Smooth muscle cell (in vitro differentiated cells): ENCODE measurements around the gene MCM9. TPM values are rescaled to one million over a fixed set of nuclear protein-coding genes. Genes with fewer than 3 reads are reported as not detected.

Experiments used
- DNase-seq: peaks from one replicate; lab custom pipeline; 2025; ENCODE audit not compliant: unreplicated experiment; lab: John Stamatoyannopoulos, UW
- H2AFZ ChIP-seq: fragments of 200-600 bp; sonication (generic); 2 replicates; pipeline ENCODE4 v1.6.0; 2016; ENCODE audit warnings: antibody characterized with exemption, low read depth, mild to moderate bottlenecking
- H3F3A ChIP-seq: fragments of 200-600 bp; sonication (generic); 2 replicates; pipeline ENCODE4 v1.6.0; 2017; ENCODE audit warnings: antibody characterized with exemption, low read depth
- H3K27ac ChIP-seq: fragments of 200-600 bp; sonication (generic); 2 replicates; pipeline ENCODE4 v1.5.1; 2016; ENCODE audit warnings: low read depth, mild to moderate bottlenecking
- H3K27me3 ChIP-seq: fragments of 200-600 bp; sonication (generic); 2 replicates; pipeline ENCODE4 v1.6.1; 2016; ENCODE audit warnings: low read depth, mild to moderate bottlenecking
- H3K36me3 ChIP-seq: fragments of 200-600 bp; sonication (generic); 2 replicates; pipeline ENCODE4 v1.5.1; 2016; ENCODE audit warnings: low read depth
- H3K4me1 ChIP-seq: fragments of 200-600 bp; sonication (generic); 2 replicates; pipeline ENCODE4 v1.5.1; 2016; ENCODE audit warnings: low read depth
- H3K4me2 ChIP-seq: fragments of 200-600 bp; sonication (generic); 2 replicates; pipeline ENCODE4 v1.6.0; 2016; ENCODE audit warnings: mild to moderate bottlenecking
- H3K4me3 ChIP-seq: fragments of 200-600 bp; sonication (generic); 2 replicates; pipeline ENCODE4 v1.5.1; 2016; ENCODE audit warnings: mild to moderate bottlenecking
- H3K79me2 ChIP-seq: fragments of 200-600 bp; sonication (generic); 2 replicates; pipeline ENCODE4 v1.6.0; 2016; ENCODE audit warnings: low read depth, mild to moderate bottlenecking
- H3K9ac ChIP-seq: fragments of 200-600 bp; sonication (generic); 2 replicates; pipeline ENCODE4 v1.6.0; 2016; ENCODE audit warnings: low read depth
- H3K9me3 ChIP-seq: fragments of 200-600 bp; sonication (generic); replicated peaks from 2 replicates; pipeline ENCODE4 v1.5.1; 2016; ENCODE audit warnings: low read depth
- H4K20me1 ChIP-seq: fragments of 200-600 bp; sonication (generic); 2 replicates; pipeline ENCODE4 v1.6.0; 2016; ENCODE audit warnings: low read depth
- CTCF ChIP-seq: fragments of 200-600 bp; sonication (generic); IDR thresholded peaks from 2 replicates; pipeline ENCODE4 v1.5.1; 2017; ENCODE audit warnings: borderline replicate concordance, mild to moderate bottlenecking, antibody characterized with exemption; ENCODE audit not compliant: insufficient read depth, poor library complexity, severe bottlenecking
- WGBS: methylation state at CpG from one replicate; pipeline ENCODE4 v1.1.7; 2016; ENCODE audit warnings: low lambda C conversion rate; 5-methylcytosine and 5-hydroxymethylcytosine counted together
- polyA plus RNA-seq: library from polyadenylated mRNA; unstranded; fragments of >200 nt; fragmentation: Nextera tagmentation; extraction: Ambion mirVana; gene quantifications from 2 replicates; pipeline ENCODE4 v1.2.1, GENCODE V29; 2016
- total RNA-seq: library from RNA; depleted of rRNA; stranded (reverse); fragments of >200 nt; gene quantifications from 2 replicates; pipeline ENCODE4 v1.2.3, GENCODE V29; 2014

MCM9 gene
- total and polyA plus RNA-seq, 2 experiments from 2014 or later = 3.8 to 7.8 TPM

- no peak for DNase-seq
- no peak for TF ChIP-seq CTCF
- no peaks in the 10 kb centered on the region for H3F3A ChIP-seq
- peaks cover 31% of the 10 kb centered on the region for H3K36me3 ChIP-seq
- 100% methylated on average over 1 of the region's 1 CpG for WGBS
- H3K27ac ChIP-seq = no peak overlapping the region
- no peaks in the 10 kb centered on the region for H3K79me2 ChIP-seq
- H4K20me1 ChIP-seq = no peaks in the 10 kb centered on the region
- H3K4me3 ChIP-seq = no peak overlapping the region
- H3K9ac ChIP-seq = no peak overlapping the region
- no peaks in the 10 kb centered on the region for H3K4me1 ChIP-seq
- H3K4me2 ChIP-seq = no peak overlapping the region
- H3K9me3 ChIP-seq = no peaks in the 10 kb centered on the region
- no peak overlapping the region for H2AFZ ChIP-seq
- no peaks in the 10 kb centered on the region for H3K27me3 ChIP-seq
These were observed 13.9 kb downstream of the MCM9 start for GRCh38 chr6:118921084-118921483.

GRCh38 chr6:118918329-118918725 is 16.6 kb downstream of the MCM9 start:
- Histone ChIP-seq H3K4me2 (no peak overlapping the region), H3K79me2 (no peaks in the 10 kb centered on the region), H3K27ac (no peak overlapping the region), H3K9ac (no peak overlapping the region), H3K9me3 (no peaks in the 10 kb centered on the region), H3K27me3 (no peaks in the 10 kb centered on the region), H3K4me1 (no peaks in the 10 kb centered on the region), H3K36me3 (peaks cover 25% of the 10 kb centered on the region), H3K4me3 (no peak overlapping the region), H4K20me1 (no peaks in the 10 kb centered on the region), H2AFZ (no peak overlapping the region), H3F3A (no peaks in the 10 kb centered on the region)
- no peak for DNase-seq
- no peak for TF ChIP-seq CTCF
- 70% methylated on average over 2 of the region's 2 CpGs for WGBS

- no peaks in the 10 kb centered on the region for H4K20me1 ChIP-seq
- H3K9ac ChIP-seq = no peak overlapping the region
- H3K79me2 ChIP-seq = no peaks in the 10 kb centered on the region
- H3K4me1 ChIP-seq = no peaks in the 10 kb centered on the region
- H3K9me3 ChIP-seq = no peaks in the 10 kb centered on the region
- no peak overlapping the region for H3K4me3 ChIP-seq
- peaks cover under 1% of the 10 kb centered on the region for H3F3A ChIP-seq
- H3K27me3 ChIP-seq = no peaks in the 10 kb centered on the region
- peaks cover 24% of the 10 kb centered on the region for H3K36me3 ChIP-seq
- H2AFZ ChIP-seq = no peak overlapping the region
- no peak overlapping the region for H3K27ac ChIP-seq
- WGBS = 90% methylated on average over 5 of the region's 5 CpGs
- no peak overlapping the region for H3K4me2 ChIP-seq
- TF ChIP-seq CTCF = no peak
- DNase-seq = no peak
These were observed 17.2 kb downstream of the MCM9 start for GRCh38 chr6:118917546-118918328.

GRCh38 chr6:118914598-118914997 is 20.4 kb downstream of the MCM9 start:
- Histone ChIP-seq H3K4me1 (no peaks in the 10 kb centered on the region), H3K9ac (no peak overlapping the region), H3K36me3 (peaks cover 14% of the 10 kb centered on the region), H3K4me2 (no peak overlapping the region), H2AFZ (no peak overlapping the region), H3K9me3 (no peaks in the 10 kb centered on the region), H3F3A (peaks cover 11% of the 10 kb centered on the region), H3K79me2 (no peaks in the 10 kb centered on the region), H3K27me3 (no peaks in the 10 kb centered on the region), H4K20me1 (peaks cover 3% of the 10 kb centered on the region), H3K27ac (no peak overlapping the region), H3K4me3 (no peak overlapping the region)
- no peak for TF ChIP-seq CTCF
- DNase-seq = no peak
